ENCODE results near the gene FHDC1.

Gene FHDC1

DNA sequence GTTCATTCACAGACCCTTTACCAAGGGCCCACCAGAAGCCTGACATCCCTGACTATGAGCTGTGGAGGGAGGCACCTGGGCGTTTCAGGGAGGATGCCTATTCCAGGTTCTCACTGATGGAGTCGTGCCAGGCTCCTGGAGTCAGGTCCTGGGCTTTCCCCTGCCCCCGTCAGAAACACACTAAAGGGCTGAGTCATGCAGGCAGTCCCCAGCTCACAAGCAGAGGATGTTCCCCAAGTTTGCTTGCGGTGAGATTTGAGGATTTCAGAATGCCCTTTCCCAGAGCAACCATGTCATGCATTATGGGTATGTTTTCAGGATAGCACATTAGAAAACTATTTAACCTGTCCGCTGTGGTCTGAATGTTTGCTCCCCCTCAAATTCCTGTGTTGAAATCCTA lies 45.2 kb downstream of the FHDC1 start:
- Histone ChIP-seq H3K27me3 (ENCODE audit: control insufficient read depth, low read length) (no peaks in the 10 kb centered on the region), H3K79me2 (ENCODE audit: control insufficient read depth, low read length) (no peaks in the 10 kb centered on the region), H4K20me1 (ENCODE audit: control insufficient read depth, insufficient read depth, low read depth, low read length) (no peaks in the 10 kb centered on the region), H3K9me3 (ENCODE audit: control insufficient read depth, insufficient read depth, low read length) (no peaks in the 10 kb centered on the region), H3K27ac (ENCODE audit: low read depth, low read length) (no peak overlapping the region), H3F3A (ENCODE audit: control insufficient read depth, insufficient read depth) (no peaks in the 10 kb centered on the region), H3K36me3 (ENCODE audit: control insufficient read depth, low read length) (no peaks in the 10 kb centered on the region), H3K4me1 (ENCODE audit: control insufficient read depth, low read length) (no peaks in the 10 kb centered on the region), H3K4me2 (ENCODE audit: low read length) (no peak overlapping the region), H3K9me2 (replicated peaks; ENCODE audit: control insufficient read depth, low read length) (no peaks in the 10 kb centered on the region), H3K4me3 (ENCODE audit: low read length) (no peak overlapping the region)
- TF ChIP-seq, protein P1, sequence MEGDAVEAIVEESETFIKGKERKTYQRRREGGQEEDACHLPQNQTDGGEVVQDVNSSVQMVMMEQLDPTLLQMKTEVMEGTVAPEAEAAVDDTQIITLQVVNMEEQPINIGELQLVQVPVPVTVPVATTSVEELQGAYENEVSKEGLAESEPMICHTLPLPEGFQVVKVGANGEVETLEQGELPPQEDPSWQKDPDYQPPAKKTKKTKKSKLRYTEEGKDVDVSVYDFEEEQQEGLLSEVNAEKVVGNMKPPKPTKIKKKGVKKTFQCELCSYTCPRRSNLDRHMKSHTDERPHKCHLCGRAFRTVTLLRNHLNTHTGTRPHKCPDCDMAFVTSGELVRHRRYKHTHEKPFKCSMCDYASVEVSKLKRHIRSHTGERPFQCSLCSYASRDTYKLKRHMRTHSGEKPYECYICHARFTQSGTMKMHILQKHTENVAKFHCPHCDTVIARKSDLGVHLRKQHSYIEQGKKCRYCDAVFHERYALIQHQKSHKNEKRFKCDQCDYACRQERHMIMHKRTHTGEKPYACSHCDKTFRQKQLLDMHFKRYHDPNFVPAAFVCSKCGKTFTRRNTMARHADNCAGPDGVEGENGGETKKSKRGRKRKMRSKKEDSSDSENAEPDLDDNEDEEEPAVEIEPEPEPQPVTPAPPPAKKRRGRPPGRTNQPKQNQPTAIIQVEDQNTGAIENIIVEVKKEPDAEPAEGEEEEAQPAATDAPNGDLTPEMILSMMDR (IDR thresholded peaks at IDR 0.05; ENCODE audit: low read depth, low read length, poor library complexity, severe bottlenecking) = no peak
- no peak for TF ChIP-seq EZH2phosphoT487 (IDR thresholded peaks at IDR 0.05; ENCODE audit: borderline replicate concordance, low read length)

DNA sequence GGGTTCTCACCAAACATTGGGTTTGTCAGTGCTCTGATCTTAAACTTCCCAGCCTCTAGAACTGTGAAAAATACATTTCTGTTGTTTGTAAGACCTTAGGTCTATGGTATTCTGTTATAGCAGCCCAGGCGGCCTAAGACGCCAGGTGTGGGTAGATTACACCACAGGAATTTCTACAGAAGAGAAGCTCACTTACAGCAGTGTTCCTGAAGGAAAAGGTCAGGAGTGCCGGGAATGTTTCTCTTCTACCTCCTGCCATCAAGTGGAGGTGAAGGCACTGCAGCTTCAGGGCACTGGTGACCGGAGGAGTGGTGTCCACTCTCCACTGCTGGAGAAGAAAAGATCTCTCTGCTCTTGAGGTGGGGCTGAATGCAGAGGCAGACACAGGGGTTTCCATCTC lies 45.7 kb downstream of the FHDC1 start:
- H3K27ac ChIP-seq (ENCODE audit: low read depth, low read length) = no peak overlapping the region
- no peak overlapping the region for H3K4me3 ChIP-seq (ENCODE audit: low read length)
- no peaks in the 10 kb centered on the region for H3K36me3 ChIP-seq (ENCODE audit: control insufficient read depth, low read length)
- no peak for TF ChIP-seq EZH2phosphoT487 (IDR thresholded peaks at IDR 0.05; ENCODE audit: borderline replicate concordance, low read length)
- TF ChIP-seq, protein P1 (IDR thresholded peaks at IDR 0.05; ENCODE audit: low read depth, low read length, poor library complexity, severe bottlenecking) = no peak
- H3K4me1 ChIP-seq (ENCODE audit: control insufficient read depth, low read length) = no peaks in the 10 kb centered on the region
- H3K27me3 ChIP-seq (ENCODE audit: control insufficient read depth, low read length) = no peaks in the 10 kb centered on the region
- H3K79me2 ChIP-seq (ENCODE audit: control insufficient read depth, low read length) = no peaks in the 10 kb centered on the region
- H4K20me1 ChIP-seq (ENCODE audit: control insufficient read depth, insufficient read depth, low read depth, low read length) = no peaks in the 10 kb centered on the region
- H3F3A ChIP-seq (ENCODE audit: control insufficient read depth, insufficient read depth) = no peaks in the 10 kb centered on the region
- H3K4me2 ChIP-seq (ENCODE audit: low read length) = no peak overlapping the region
- H3K9me2 ChIP-seq (replicated peaks; ENCODE audit: control insufficient read depth, low read length) = no peaks in the 10 kb centered on the region
- no peaks in the 10 kb centered on the region for H3K9me3 ChIP-seq (ENCODE audit: control insufficient read depth, insufficient read depth, low read length)

DNA sequence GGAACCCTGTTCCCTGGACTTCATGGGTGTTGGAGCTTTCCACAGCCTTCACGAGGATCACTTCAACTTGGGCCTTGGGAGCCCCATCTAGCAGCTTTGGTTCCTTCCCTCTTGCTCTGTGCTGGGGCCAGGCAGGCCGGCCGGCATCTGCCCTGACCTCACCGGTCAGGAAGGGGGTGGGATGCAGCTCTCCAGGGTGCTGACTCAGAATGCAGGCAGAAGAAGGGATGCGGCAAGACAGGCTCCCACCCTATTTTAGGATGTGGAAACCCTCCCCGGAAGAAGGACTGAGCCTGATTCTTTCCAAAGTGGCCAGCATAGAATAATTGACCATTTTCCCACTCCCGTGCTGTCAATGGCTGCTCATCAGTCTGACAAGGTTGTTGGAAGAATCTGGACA lies 47.1 kb downstream of the FHDC1 start:
- Histone ChIP-seq H3K9me3 (ENCODE audit: control insufficient read depth, insufficient read depth, low read length) (no peaks in the 10 kb centered on the region), H3K79me2 (ENCODE audit: control insufficient read depth, low read length) (no peaks in the 10 kb centered on the region), H3K27me3 (ENCODE audit: control insufficient read depth, low read length) (no peaks in the 10 kb centered on the region), H3K36me3 (ENCODE audit: control insufficient read depth, low read length) (no peaks in the 10 kb centered on the region), H3K9me2 (replicated peaks; ENCODE audit: control insufficient read depth, low read length) (no peaks in the 10 kb centered on the region), H3K4me2 (ENCODE audit: low read length) (no peak overlapping the region), H3K4me3 (ENCODE audit: low read length) (no peak overlapping the region), H4K20me1 (ENCODE audit: control insufficient read depth, insufficient read depth, low read depth, low read length) (no peaks in the 10 kb centered on the region), H3K27ac (ENCODE audit: low read depth, low read length) (no peak overlapping the region), H3K4me1 (ENCODE audit: control insufficient read depth, low read length) (no peaks in the 10 kb centered on the region), H3F3A (ENCODE audit: control insufficient read depth, insufficient read depth) (no peaks in the 10 kb centered on the region)
- TF ChIP-seq EZH2phosphoT487 (IDR thresholded peaks at IDR 0.05; ENCODE audit: borderline replicate concordance, low read length) = no peak
- TF ChIP-seq, protein P1 (IDR thresholded peaks at IDR 0.05; ENCODE audit: low read depth, low read length, poor library complexity, severe bottlenecking) = no peak
